Panc1 (cell line): Measurements from ENCODE around the gene SUPT5H.

Source experiments
- POLR2AphosphoS5 ChIP-seq: IDR thresholded peaks from 2 replicates; pipeline ENCODE4 v1.6.1; 2012; ENCODE audit warnings: mild to moderate bottlenecking, low read depth, low read length, moderate library complexity
- SIN3A ChIP-seq: IDR thresholded peaks from 2 replicates; pipeline ENCODE4 v1.6.1; 2012; ENCODE audit warnings: low read depth, mild to moderate bottlenecking, low read length, moderate library complexity, borderline replicate concordance; ENCODE audit not compliant: insufficient read depth
- TF ChIP-seq, protein P1 (sequence below): fragments of 450-650 bp; IDR thresholded peaks from 2 replicates; pipeline ENCODE4 v1.5.1; 2017; ENCODE audit warnings: mild to moderate bottlenecking
- TF ChIP-seq, protein P2 (sequence below), 2 experiments: IDR thresholded peaks; 2 replicates each; pipeline ENCODE4 v1.6.1; 2011 to 2012; ENCODE audit warnings: low read depth in 2 of 2, control low read depth in 1 of 2, low read length in 1 of 2, mild to moderate bottlenecking in 1 of 2, moderate library complexity in 1 of 2; ENCODE audit not compliant: insufficient read depth in 1 of 2

DNA sequence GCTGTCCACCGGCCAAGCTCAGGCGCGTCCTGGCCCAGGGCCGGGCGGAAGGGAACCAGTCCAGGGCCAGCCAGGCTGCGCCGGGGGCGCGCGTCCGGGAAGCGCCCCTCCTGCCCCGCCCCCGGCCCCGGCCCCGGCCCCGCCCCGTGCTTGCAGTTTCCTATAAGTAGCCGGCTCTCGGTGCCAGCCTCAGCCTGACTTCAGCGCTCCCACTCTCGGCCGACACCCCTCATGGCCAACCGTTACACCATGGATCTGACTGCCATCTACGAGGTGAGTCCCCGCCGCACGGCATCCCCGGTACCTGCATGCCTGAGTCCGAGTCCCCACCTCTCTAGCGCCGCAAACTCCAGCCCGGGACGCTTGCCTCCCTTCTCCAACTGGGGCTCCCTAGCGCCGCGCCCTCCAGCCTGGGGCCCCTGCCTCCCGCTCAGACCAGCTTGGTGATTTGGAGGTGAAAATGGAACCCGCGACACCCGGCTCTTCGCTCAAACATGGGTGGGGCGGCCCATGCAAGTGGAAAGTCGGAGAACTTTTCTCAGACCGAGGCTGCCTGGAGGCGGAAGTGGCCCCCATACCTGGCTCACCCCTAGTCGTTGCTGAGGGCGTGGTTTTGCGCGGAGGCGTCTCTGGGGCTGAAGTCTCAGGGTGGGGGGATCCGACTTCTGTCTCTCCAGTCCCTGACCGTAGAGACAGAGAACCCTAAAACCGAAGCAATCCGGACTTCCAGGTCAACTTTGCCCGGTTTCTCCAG is 38.5 kb upstream of the SUPT5H start, which contains the start of gene ZFP36:
- TF ChIP-seq POLR2AphosphoS5: no peak
- TF ChIP-seq, protein P1, sequence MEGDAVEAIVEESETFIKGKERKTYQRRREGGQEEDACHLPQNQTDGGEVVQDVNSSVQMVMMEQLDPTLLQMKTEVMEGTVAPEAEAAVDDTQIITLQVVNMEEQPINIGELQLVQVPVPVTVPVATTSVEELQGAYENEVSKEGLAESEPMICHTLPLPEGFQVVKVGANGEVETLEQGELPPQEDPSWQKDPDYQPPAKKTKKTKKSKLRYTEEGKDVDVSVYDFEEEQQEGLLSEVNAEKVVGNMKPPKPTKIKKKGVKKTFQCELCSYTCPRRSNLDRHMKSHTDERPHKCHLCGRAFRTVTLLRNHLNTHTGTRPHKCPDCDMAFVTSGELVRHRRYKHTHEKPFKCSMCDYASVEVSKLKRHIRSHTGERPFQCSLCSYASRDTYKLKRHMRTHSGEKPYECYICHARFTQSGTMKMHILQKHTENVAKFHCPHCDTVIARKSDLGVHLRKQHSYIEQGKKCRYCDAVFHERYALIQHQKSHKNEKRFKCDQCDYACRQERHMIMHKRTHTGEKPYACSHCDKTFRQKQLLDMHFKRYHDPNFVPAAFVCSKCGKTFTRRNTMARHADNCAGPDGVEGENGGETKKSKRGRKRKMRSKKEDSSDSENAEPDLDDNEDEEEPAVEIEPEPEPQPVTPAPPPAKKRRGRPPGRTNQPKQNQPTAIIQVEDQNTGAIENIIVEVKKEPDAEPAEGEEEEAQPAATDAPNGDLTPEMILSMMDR: no peak
- TF ChIP-seq, protein P2, sequence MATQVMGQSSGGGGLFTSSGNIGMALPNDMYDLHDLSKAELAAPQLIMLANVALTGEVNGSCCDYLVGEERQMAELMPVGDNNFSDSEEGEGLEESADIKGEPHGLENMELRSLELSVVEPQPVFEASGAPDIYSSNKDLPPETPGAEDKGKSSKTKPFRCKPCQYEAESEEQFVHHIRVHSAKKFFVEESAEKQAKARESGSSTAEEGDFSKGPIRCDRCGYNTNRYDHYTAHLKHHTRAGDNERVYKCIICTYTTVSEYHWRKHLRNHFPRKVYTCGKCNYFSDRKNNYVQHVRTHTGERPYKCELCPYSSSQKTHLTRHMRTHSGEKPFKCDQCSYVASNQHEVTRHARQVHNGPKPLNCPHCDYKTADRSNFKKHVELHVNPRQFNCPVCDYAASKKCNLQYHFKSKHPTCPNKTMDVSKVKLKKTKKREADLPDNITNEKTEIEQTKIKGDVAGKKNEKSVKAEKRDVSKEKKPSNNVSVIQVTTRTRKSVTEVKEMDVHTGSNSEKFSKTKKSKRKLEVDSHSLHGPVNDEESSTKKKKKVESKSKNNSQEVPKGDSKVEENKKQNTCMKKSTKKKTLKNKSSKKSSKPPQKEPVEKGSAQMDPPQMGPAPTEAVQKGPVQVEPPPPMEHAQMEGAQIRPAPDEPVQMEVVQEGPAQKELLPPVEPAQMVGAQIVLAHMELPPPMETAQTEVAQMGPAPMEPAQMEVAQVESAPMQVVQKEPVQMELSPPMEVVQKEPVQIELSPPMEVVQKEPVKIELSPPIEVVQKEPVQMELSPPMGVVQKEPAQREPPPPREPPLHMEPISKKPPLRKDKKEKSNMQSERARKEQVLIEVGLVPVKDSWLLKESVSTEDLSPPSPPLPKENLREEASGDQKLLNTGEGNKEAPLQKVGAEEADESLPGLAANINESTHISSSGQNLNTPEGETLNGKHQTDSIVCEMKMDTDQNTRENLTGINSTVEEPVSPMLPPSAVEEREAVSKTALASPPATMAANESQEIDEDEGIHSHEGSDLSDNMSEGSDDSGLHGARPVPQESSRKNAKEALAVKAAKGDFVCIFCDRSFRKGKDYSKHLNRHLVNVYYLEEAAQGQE (IDR thresholded peaks at IDR 0.05; ENCODE audit: insufficient read depth in 1 of 2, low read depth in 2 of 2, low read length in 1 of 2): no peak
- no peak for TF ChIP-seq SIN3A
